Esophagus squamous epithelium (tissue), 4 donors: ENCODE measurements around the gene RBM20.

Source experiments
- POLR2A ChIP-seq, 4 donors: fragments of 450-650 bp; IDR thresholded peaks; one replicate each; pipeline ENCODE4 v1.6.1; 2017; ENCODE audit warnings: antibody characterized with exemption in 4 of 4, mild to moderate bottlenecking in 4 of 4, moderate library complexity in 3 of 4
- TF ChIP-seq, protein P1 (sequence below), 6 experiments: fragments of 450-650 bp in 4 of 6; fragments of 200-600 bp in 2 of 6; sonication (generic) in 2 of 6; IDR thresholded peaks; one replicate each; pipeline ENCODE4 v1.5.1; 2016 to 2019; ENCODE audit warnings: antibody characterized with exemption in 6 of 6, mild to moderate bottlenecking in 4 of 6, moderate library complexity in 4 of 6

DNA sequence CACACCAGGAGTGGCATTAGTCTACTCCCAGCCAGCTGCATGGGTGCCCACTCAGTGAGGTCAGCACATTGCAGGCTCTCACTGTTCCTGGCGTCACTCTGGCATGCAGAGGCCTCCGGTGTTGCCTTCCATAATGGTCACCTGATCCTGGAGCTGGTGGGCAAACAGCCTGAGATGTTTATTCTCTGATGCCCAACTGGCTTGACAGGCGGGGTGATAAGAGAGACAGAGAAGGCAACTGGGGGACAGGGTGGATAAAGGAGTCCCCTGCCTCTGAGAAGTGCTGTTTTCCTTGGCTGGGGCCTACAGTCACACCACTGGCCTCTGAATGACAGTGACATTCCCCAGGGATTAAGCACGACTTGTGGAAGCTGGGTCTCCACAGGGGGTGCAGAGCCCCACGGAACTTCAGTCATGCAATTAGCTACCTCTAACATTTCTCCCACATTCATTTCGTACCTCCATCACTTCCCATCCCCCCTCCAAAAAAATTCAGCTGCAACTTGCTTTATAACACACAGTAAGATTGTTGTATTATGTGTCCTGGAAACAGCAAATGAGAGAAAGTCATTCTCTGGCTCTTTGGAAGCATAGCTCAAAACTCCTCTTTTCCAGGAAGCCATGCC lies 7.1 kb upstream of the RBM20 start:
- TF ChIP-seq, protein P1, sequence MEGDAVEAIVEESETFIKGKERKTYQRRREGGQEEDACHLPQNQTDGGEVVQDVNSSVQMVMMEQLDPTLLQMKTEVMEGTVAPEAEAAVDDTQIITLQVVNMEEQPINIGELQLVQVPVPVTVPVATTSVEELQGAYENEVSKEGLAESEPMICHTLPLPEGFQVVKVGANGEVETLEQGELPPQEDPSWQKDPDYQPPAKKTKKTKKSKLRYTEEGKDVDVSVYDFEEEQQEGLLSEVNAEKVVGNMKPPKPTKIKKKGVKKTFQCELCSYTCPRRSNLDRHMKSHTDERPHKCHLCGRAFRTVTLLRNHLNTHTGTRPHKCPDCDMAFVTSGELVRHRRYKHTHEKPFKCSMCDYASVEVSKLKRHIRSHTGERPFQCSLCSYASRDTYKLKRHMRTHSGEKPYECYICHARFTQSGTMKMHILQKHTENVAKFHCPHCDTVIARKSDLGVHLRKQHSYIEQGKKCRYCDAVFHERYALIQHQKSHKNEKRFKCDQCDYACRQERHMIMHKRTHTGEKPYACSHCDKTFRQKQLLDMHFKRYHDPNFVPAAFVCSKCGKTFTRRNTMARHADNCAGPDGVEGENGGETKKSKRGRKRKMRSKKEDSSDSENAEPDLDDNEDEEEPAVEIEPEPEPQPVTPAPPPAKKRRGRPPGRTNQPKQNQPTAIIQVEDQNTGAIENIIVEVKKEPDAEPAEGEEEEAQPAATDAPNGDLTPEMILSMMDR (IDR thresholded peaks at IDR 0.05) = no peak
- TF ChIP-seq POLR2A (IDR thresholded peaks at IDR 0.05) = no peak
